ENCODE measurements around the gene SORT1. TPM values are rescaled to one million over a fixed set of nuclear protein-coding genes. Genes with fewer than 3 reads are reported as not detected.
"Not testable (repeated sequence)": the region's sequence is repeated elsewhere in the genome, so short reads cannot be mapped to it uniquely, and the experiment has no call there.

SORT1 gene
- total RNA-seq, 1 experiment from 2014 or later: 41.1 TPM

DNA sequence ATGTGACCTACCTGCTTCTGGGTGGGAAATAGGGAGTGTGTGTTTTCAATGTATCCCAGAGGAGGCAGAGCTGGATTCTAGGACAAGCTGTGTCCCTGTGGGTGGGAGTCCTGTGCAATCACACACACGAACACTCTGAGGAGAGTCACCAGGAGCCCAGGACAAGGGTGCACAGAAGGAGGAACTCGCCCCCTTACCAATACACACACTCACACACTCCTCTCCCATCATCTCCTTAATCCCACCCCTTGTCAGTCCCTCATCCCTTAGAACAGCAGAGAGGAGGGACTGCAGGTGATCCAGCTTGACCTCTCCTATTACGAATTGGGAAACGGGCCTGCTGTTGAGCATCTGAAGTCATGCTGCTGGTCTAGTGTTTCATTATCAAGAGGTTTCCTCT is 82.4 kb downstream of the SORT1 start:
- Histone ChIP-seq H3K36me3 (peaks cover 15% of the 10 kb centered on the region), H3K4me3 (no peak overlapping the region), H3K9me3 (replicated peaks) (no peaks in the 10 kb centered on the region), H3K27ac (no peak overlapping the region), H3K27me3 (no peaks in the 10 kb centered on the region), H3K4me1 (no peaks in the 10 kb centered on the region)
- no peak for DNase-seq

DNA sequence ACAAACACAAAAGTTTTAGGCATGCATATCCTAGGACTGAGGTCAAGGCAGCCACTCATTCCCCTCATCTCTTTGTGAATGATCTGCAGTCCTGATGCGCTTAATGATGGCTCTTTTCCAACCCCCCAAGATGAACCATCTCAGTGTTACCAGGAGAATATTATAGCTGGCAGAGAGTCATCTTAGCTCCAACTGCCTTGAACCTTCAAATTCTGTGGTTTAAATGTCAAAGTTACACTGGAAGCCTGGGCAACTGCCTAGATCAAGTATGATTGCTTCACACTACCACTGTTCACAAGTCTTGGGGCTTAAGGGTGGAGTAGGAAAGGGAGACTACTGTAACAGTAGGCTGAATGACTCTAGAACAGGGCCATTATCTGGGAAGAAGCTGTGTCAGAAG is 82.9 kb downstream of the SORT1 start:
- no peaks in the 10 kb centered on the region for H3K27me3 ChIP-seq
- no peak overlapping the region for H3K4me3 ChIP-seq
- H3K36me3 ChIP-seq: peaks cover 15% of the 10 kb centered on the region
- H3K4me1 ChIP-seq: no peaks in the 10 kb centered on the region
- H3K9me3 ChIP-seq (replicated peaks): no peaks in the 10 kb centered on the region
- H3K27ac ChIP-seq: no peak overlapping the region
- DNase-seq: no peak

DNA sequence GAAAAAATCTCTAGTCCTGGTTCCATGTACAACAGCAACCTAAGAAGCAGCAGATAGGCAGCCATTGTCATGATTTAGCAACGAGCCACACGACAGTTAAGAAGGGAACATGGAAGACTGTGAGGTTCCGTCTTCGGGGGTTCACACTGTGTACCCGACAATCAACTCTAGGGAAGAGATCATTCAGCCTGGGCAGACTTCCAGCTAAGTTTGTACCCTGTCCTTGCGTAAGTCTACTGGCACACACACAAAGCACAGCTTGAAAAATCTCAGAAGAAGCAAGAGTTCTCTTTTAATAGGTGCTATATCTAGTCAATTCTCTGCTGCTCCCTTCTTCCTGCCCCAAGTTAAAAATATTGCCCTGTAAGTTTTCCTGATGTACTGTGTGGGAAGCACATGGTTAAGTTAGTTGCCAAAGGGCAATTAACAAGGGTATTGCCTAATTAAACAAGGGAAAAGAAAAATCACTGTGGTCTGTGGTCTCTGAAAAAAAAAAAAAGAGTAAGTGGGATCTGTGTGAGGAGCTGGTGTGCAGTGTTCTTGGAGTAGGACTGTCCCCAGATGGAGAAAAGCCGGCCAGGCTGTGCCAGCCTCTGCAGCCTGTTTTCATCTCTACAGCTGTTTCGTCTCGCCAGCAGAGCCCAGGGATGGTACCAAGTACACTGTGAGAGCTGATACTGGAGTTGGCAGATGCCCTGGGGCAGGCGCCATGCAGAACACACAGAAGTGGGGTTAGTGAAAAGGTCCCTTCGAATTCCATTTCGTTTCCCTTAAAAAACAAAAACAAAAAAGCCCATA is 84.5 kb downstream of the SORT1 start:
- Histone ChIP-seq H3K27ac (no peak overlapping the region), H3K36me3 (peaks cover 15% of the 10 kb centered on the region)
- no peak for DNase-seq

GRCh38 chr1:109312246-109312645 is 85.5 kb downstream of the SORT1 start:
- Histone ChIP-seq H3K4me3 (no peak overlapping the region), H3K27ac (no peak overlapping the region), H3K9me3 (replicated peaks) (no peaks in the 10 kb centered on the region), H3K36me3 (peaks cover 13% of the 10 kb centered on the region), H3K4me1 (peaks cover 5% of the 10 kb centered on the region), H3K27me3 (no peaks in the 10 kb centered on the region)
- no peak for DNase-seq

More for the DNA sequence above, 84.5 kb downstream of the SORT1 start:
- Histone ChIP-seq H3K4me3 (no peak overlapping the region), H3K4me1 (no peaks in the 10 kb centered on the region), H3K9me3 (replicated peaks) (no peaks in the 10 kb centered on the region), H3K27me3 (no peaks in the 10 kb centered on the region)

DNA sequence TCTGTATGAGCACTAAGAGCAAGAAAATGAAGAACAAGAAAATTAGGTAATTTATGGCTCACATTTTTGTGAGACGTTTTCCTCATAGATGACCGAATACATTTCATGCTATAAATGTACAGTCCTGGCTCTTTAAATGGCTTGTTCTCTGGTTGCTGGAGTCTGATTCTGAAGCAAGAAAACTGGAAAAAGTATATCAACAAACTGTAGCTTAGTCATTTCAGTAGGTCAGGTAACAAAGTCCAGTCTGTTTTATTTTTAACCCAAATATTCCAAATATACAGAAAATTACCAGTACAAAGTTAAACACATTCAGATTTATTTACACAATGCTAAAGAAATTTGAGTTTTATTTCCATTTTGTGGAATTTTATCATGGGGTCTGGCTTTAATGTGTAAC is 88.4 kb downstream of the SORT1 start:
- Histone ChIP-seq H3K4me3 (no peak overlapping the region), H3K4me1 (peaks cover 9% of the 10 kb centered on the region), H3K27me3 (no peaks in the 10 kb centered on the region), H3K27ac (no peak overlapping the region), H3K9me3 (replicated peaks) (no peaks in the 10 kb centered on the region), H3K36me3 (peaks cover 2% of the 10 kb centered on the region; the same call in 1 of the 2 replicates)
- no peak for DNase-seq

DNA sequence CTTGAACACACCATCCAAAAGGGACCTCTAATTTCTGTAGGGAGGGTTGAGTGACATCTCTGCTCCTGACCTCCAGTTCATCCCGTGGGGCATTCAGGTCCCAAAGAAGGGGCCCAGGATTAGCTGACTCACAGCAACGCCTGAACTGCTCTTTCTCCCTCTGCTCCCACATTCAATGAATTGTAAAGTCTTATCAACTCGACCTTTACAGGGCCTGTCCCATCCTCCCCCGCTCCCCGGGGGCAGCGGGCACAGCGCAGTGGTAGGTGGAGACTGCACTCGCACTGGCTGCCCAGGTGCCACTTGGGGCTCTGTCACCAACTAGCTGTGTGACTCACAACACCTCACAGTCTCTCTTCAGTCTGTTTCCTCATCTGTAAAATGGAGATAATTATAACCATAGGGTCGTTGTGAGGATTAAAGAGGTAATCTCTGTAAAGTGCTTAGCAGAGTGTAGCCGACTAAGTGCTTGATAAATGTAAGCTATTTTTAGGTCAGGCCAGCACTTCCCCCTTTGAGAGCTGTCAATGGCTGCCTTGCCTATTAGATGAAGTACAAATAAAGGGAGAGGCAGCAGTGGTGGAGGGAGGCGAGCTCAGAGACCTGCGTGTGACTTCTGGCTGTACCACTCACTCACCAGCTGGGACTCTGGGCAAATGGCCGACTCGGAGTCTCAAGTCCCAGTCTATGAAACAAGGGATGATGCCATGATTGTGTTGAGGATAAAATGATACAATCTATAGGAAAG is 90.3 kb downstream of the SORT1 start:
- no peaks in the 10 kb centered on the region for H3K9me3 ChIP-seq (replicated peaks)
- no peaks in the 10 kb centered on the region for H3K36me3 ChIP-seq
- H3K4me1 ChIP-seq: peaks cover 12% of the 10 kb centered on the region
- no peak overlapping the region for H3K4me3 ChIP-seq
- no peak for DNase-seq
- H3K27ac ChIP-seq: no peak overlapping the region
- no peaks in the 10 kb centered on the region for H3K27me3 ChIP-seq

GRCh38 chr1:109306832-109307273 is 90.9 kb downstream of the SORT1 start, which contains the start of gene MYBPHL:
TSS of gene MYBPHL (minus strand) at chr1:109307011. CDS start at chr1:109306991, 20 bp downstream.
- peaks cover 12% of the 10 kb centered on the region for H3K4me1 ChIP-seq
- H3K36me3 ChIP-seq: no peaks in the 10 kb centered on the region
- H3K4me3 ChIP-seq: no peak within 1 kb of the TSS
- H3K27me3 ChIP-seq: no peaks in the 10 kb centered on the region
- peak in 1 of 2 experiments; percentile 42 for DNase-seq
- no peaks in the 10 kb centered on the region for H3K9me3 ChIP-seq (replicated peaks)
- no peak within 1 kb of the TSS for H3K27ac ChIP-seq

- not testable (repeated sequence) for DNase-seq
Observed at GRCh38 chr1:109305991-109306390, 91.7 kb downstream of the SORT1 start.

DNA sequence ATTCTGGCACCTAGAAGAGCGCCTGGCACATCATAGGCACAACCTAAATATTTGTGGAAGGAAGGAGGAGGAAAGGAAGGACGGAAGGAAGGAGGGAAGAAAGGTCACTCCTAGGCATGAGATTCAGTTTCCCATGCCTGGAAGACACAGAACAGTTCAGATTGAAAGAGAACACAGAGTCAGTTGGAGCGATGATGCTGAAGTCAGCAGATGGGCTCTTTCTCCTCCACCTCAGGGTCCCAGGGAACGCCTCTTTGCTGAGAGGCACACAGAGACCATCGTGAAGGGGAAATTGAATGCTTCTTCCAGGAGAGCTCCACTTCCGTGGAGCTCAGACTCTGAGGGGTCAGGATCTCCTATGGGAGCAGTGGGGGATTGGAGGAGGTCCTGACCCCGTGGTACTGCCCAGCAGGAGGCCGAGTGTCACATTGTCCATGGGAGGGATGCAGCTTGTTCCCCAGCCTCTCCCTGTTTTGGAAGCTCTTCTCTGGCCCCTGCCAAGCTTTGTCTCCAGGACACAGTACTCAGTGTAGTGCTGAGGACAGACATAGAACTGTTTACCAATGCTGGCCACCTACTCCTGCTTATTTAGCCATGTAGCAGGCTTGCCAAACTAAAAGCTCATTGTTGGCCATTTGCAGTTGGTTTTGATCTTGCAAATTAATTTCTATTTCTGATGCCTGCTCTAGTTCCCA is 93.3 kb downstream of the SORT1 start:
- Histone ChIP-seq H3K36me3 (no peaks in the 10 kb centered on the region), H3K27ac (no peak overlapping the region)
- DNase-seq: no peak

More at GRCh38 chr1:109305991-109306390, 91.7 kb downstream of the SORT1 start:
- H3K9me3 ChIP-seq (replicated peaks); H3K27ac ChIP-seq; H3K36me3 ChIP-seq; H3K27me3 ChIP-seq; H3K4me3 ChIP-seq: not testable (repeated sequence)
- peaks cover 12% of the 10 kb centered on the region for H3K4me1 ChIP-seq

GRCh38 chr1:109301874-109302273 is 95.8 kb downstream of the SORT1 start:
- H3K4me1 ChIP-seq: peaks cover 37% of the 10 kb centered on the region
- no peaks in the 10 kb centered on the region for H3K9me3 ChIP-seq (replicated peaks)
- no peak for DNase-seq
- H3K27me3 ChIP-seq: no peaks in the 10 kb centered on the region
- H3K27ac ChIP-seq: no peak overlapping the region
- no peaks in the 10 kb centered on the region for H3K36me3 ChIP-seq
- H3K4me3 ChIP-seq: no peak overlapping the region

More for the DNA sequence above, 93.3 kb downstream of the SORT1 start:
- Histone ChIP-seq H3K9me3 (replicated peaks) (no peaks in the 10 kb centered on the region), H3K27me3 (no peaks in the 10 kb centered on the region), H3K4me3 (no peak overlapping the region), H3K4me1 (peaks cover 21% of the 10 kb centered on the region)

GRCh38 chr1:109300650-109301151 is 97.0 kb downstream of the SORT1 start:
- H3K9me3 ChIP-seq (replicated peaks): no peaks in the 10 kb centered on the region
- no peaks in the 10 kb centered on the region for H3K27me3 ChIP-seq
- peak overlapping the region; percentile 95 for H3K27ac ChIP-seq
- H3K4me1 ChIP-seq: peaks cover 44% of the 10 kb centered on the region
- no peak for DNase-seq
- H3K36me3 ChIP-seq: no peaks in the 10 kb centered on the region
- H3K4me3 ChIP-seq: no peak overlapping the region

DNA sequence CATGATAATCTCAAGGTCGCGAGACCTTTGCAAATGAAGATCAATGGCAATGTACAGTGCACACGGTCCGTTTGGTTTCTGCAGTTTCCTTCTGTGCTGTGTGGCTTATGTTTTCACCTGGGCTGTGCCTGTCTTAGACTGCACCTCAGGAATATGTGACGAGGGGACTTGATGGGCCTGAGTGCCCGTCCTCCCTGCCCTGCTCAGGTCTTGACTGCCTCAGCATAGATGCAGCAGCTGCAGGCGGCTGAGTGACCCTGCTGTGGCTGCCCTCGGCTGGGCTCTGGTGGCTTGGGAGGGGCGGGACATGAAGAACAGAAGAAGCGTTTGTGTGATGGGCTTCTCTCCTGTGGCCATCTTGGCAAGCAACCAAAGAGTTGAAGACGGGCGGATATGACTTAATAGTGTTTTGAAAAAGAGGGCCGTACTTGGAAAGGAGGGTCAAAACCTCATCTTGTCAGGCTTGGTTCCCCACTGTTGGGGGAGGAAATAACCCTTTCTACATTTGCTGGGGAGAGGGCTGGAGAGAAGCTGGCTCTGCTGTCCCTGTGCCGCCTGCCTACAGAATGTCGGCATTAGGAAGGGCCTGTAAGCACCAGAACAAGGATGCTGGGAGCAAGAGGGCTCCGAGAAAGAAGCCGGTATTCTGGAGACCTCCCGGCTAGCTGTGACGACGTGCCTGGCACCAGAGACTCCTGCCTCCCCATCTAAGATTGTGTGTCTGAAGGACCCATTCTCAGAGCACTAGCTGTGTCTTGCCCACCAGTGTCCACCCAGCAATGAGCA is 98.0 kb downstream of the SORT1 start:
- H3K4me3 ChIP-seq: peak overlapping the region; percentile 51
- DNase-seq: peak; percentile 97 to 99
- H3K27me3 ChIP-seq: no peaks in the 10 kb centered on the region
- no peaks in the 10 kb centered on the region for H3K9me3 ChIP-seq (replicated peaks)
- H3K27ac ChIP-seq: peak overlapping the region; percentile 95
- peaks cover 44% of the 10 kb centered on the region for H3K4me1 ChIP-seq
- H3K36me3 ChIP-seq: no peaks in the 10 kb centered on the region

DNA sequence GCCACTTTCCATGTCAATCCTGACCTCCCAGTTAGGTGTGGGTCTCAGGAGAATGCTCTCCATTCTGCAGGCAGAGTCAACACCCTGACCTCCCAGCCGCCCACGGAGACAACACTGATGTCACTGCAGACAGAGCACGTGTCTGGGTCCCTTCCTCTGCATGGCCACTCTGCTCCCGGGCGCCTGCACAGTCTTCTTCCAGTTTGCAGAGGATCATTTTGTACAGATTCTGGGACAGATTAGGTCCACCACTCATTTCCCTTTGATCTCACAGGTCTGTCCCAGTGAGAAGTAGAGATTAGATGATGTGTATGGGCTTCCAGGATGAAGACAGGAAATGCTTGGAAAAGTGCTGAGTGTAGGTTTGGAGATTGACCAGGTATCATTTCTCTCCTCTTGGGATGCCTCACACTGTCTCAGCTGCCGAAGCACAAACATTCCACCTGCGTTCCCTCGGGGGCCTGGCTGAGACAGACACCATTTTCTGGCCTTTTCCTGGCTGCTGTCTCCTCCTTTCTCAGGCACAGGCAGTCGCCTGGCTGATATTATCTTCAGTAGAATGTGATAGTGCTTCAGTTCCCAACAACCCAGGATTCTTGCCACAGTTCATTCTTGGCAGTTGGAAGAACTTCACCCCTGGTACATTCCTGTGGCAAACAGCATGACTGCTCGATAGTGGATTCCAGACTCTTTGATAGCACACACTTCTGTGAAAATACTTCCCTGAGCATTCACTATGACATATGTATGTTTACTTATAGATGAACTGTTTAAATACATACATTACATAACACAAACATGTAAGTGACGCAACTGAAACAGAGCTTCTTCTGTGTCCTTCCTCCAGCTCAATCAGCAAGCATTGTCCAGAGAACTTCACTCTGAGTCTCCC is 98.8 kb downstream of the SORT1 start:
- peak; percentile 59 to 69 for DNase-seq

More for the DNA sequence above, 98.8 kb downstream of the SORT1 start:
- no peaks in the 10 kb centered on the region for H3K9me3 ChIP-seq (replicated peaks)
- H3K4me1 ChIP-seq: peaks cover 44% of the 10 kb centered on the region
- peak overlapping the region; percentile 51 for H3K4me3 ChIP-seq
- H3K27ac ChIP-seq: peak overlapping the region; percentile 95
- no peaks in the 10 kb centered on the region for H3K27me3 ChIP-seq
- no peaks in the 10 kb centered on the region for H3K36me3 ChIP-seq

Measured in SJCRH30 (cell line).